ENCODE results near the gene SIK1. TPM values are rescaled to one million over a fixed set of nuclear protein-coding genes. Genes with fewer than 3 reads are reported as not detected.

Gene SIK1
- total RNA-seq, 1 donor from 2014 or later: 5.6 TPM

DNA sequence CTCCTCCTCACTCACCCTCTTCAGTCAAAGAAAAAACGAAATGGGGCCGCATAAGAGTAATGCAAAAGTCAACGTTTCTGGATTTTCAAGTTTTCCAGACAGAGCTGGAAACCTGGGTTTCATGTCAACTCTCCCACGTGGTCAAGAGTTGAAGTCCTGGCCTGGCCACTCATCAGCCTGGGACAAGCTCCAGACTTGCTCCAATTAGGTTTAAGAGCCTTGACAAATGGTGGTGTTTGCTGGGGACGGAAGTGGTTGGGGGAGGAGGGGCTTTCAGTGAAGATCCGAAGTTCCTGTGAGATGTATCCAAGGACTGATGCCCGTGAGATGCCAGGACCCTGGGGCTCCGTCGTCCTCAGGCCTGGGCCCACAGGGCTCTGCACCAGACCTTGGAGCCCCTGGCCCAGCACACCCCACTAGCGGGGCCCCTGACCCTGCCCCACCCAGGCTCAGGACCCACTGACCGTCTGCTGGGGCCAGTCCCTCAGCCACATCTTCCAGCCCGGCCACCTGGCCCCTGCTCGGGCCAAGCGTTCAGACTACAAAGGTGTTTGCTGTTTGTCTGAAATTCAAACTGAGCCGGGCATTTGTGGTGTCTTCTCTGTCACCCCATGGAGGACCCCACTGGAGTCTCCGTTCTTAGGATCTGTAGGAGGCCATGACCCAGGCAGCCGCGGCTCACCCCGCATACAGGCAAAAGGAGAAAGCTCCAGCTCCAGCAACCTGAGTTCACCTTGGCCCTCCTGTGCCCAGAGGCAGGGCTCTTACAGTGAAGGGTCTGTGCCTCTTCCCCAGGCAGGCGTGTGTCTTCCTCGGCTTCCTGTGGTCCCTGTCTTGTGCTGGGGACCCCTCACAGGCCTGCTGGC, 53.3 kb downstream of the SIK1 start:
- Mint-ChIP-seq H3K27me3 (ENCODE audit: low read depth) (no peaks in the 10 kb centered on the region), H3K4me3 (ENCODE audit: low read depth) (no peak overlapping the region), H3K4me1 (ENCODE audit: low read depth) (no peaks in the 10 kb centered on the region), H3K27ac (no peak overlapping the region), H3K9me3 (no peaks in the 10 kb centered on the region), H3K36me3 (ENCODE audit: low read depth) (no peaks in the 10 kb centered on the region)
- intact Hi-C loops (cut with micrococcal nuclease): no loop called here
- no peak for DNase-seq (ENCODE audit: low spot score)

DNA sequence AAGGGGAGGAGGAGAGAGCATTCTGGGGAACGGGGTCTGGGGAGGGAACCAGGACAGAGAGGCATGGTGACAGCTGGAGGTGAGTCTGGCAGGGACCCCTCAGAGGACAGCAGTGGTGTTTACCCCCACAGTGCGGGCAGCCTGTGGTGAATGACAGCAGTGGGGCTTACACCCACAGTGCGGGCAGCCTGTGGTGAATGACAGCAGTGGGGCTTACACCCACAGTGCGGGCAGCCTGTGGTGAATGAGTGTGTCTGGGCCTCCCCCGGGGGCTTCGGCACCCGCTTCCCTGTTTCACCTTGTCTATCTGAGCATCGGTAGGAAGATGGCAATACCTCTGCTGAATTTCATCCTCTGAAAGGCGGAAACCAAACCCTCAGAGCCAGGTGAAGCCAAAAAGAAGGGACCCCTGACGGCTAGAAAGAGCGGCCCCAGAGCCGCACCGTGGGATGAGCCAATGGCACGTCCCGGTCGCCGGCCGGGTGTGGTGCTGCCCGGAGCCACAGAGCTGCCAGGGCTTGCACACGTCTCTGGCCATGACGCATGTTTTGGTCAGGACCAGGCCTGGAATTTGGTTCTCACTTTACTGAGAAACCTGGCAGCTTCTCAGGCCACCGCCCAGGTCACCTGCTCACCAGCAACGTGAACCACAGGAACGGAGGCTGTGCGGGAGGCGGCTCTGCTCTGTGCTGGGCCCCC, 54.1 kb downstream of the SIK1 start:
- no peak for DNase-seq (ENCODE audit: low spot score)
- Mint-ChIP-seq H3K27me3 (ENCODE audit: low read depth) (no peaks in the 10 kb centered on the region), H3K9me3 (no peaks in the 10 kb centered on the region), H3K27ac (no peak overlapping the region), H3K4me1 (ENCODE audit: low read depth) (no peaks in the 10 kb centered on the region), H3K4me3 (ENCODE audit: low read depth) (no peak overlapping the region), H3K36me3 (ENCODE audit: low read depth) (no peaks in the 10 kb centered on the region)
- intact Hi-C loops (cut with micrococcal nuclease): no loop called here

GRCh38 chr21:43371786-43372185, 55.1 kb downstream of the SIK1 start:
- Mint-ChIP-seq H3K4me3 (ENCODE audit: low read depth) (no peak overlapping the region), H3K36me3 (ENCODE audit: low read depth) (no peaks in the 10 kb centered on the region), H3K4me1 (ENCODE audit: low read depth) (no peaks in the 10 kb centered on the region), H3K27me3 (ENCODE audit: low read depth) (no peaks in the 10 kb centered on the region), H3K27ac (no peak overlapping the region), H3K9me3 (no peaks in the 10 kb centered on the region)
- no peak for DNase-seq (ENCODE audit: low spot score)
- intact Hi-C loops (cut with micrococcal nuclease): no loop called here

DNA sequence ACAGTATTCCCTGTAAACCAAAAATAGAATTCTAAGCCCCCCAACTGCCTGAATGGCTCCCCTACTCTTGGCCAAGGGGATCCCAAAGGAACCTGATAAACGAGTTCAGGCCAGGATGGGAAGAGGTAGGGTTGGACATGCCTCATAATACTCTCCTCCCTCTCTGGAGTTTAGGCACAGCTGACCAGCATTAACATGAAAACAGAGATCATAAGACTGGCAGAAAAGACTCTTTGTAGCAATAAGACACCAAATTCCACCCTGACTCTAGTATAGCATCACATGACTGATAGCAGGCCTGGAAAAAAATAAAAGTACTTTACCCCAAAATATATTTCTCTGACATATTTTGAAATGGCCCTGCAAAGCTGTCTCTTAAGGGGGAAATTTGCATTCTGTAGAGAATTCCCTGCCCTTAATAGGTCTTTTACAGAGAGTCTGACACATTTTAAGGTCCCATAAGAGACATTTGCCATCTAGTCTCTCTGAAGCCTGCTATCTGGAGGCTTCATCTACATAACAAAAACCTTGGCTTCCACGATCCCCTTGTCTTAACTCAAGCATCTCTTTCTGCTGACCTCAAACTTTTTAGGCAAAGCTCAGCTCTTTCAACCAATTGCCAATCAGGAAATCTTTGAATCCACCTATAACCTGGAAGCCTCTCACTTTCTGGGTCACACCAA, 55.9 kb downstream of the SIK1 start:
- H3K27me3 Mint-ChIP-seq (ENCODE audit: low read depth): no peaks in the 10 kb centered on the region
- no peaks in the 10 kb centered on the region for H3K36me3 Mint-ChIP-seq (ENCODE audit: low read depth)
- no peaks in the 10 kb centered on the region for H3K4me1 Mint-ChIP-seq (ENCODE audit: low read depth)
- intact Hi-C loops (cut with micrococcal nuclease): no loop called here
- no peak for DNase-seq (ENCODE audit: low spot score)
- H3K27ac Mint-ChIP-seq: no peak overlapping the region
- no peaks in the 10 kb centered on the region for H3K9me3 Mint-ChIP-seq
- H3K4me3 Mint-ChIP-seq (ENCODE audit: low read depth): no peak overlapping the region

DNA sequence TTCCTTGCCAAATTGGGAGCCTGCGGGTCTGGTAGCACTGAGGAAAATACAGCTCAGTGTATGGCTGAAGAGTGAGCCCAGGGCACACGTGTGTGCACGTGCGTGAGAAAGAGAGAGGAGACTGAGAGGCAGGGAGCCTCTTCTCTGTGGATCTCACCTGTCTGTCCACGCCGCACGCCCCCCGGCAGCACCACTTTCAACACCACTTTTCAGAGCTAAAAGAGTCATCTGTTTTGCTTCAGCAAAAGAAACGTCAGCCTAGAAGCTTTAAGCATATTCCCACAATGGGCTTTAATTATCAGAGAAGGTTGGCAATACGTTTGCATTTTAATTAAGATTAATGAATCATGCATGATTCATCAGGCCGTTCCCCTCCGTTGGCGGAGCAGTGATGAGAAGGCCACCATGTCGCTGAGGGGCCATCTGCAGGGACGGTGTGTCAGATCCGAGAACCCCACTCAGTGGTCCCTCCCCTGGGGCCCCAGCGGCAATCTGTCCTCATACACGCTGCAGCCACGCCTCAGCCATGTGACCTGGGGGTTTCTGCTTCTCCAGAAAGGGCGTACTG, 56.8 kb downstream of the SIK1 start:
- intact Hi-C loops (cut with micrococcal nuclease): no loop called here
- DNase-seq (ENCODE audit: low spot score): no peak

GRCh38 chr21:43369596-43370090, 57.3 kb downstream of the SIK1 start:
- no peaks in the 10 kb centered on the region for H3K9me3 Mint-ChIP-seq
- H3K4me3 Mint-ChIP-seq (ENCODE audit: low read depth): no peak overlapping the region
- no peaks in the 10 kb centered on the region for H3K4me1 Mint-ChIP-seq (ENCODE audit: low read depth)
- H3K27ac Mint-ChIP-seq: no peak overlapping the region
- DNase-seq (ENCODE audit: low spot score): no peak
- no peaks in the 10 kb centered on the region for H3K27me3 Mint-ChIP-seq (ENCODE audit: low read depth)
- no peaks in the 10 kb centered on the region for H3K36me3 Mint-ChIP-seq (ENCODE audit: low read depth)
- intact Hi-C loops (cut with micrococcal nuclease): no loop called here

More for the DNA sequence above, 56.8 kb downstream of the SIK1 start:
- Mint-ChIP-seq H3K9me3 (no peaks in the 10 kb centered on the region), H3K36me3 (ENCODE audit: low read depth) (no peaks in the 10 kb centered on the region), H3K4me1 (ENCODE audit: low read depth) (no peaks in the 10 kb centered on the region), H3K27ac (no peak overlapping the region), H3K27me3 (ENCODE audit: low read depth) (no peaks in the 10 kb centered on the region), H3K4me3 (ENCODE audit: low read depth) (no peak overlapping the region)

GRCh38 chr21:43369124-43369523, 57.8 kb downstream of the SIK1 start:
- Mint-ChIP-seq H3K36me3 (ENCODE audit: low read depth) (no peaks in the 10 kb centered on the region), H3K27ac (no peak overlapping the region), H3K4me1 (ENCODE audit: low read depth) (no peaks in the 10 kb centered on the region), H3K9me3 (no peaks in the 10 kb centered on the region), H3K4me3 (ENCODE audit: low read depth) (no peak overlapping the region), H3K27me3 (ENCODE audit: low read depth) (no peaks in the 10 kb centered on the region)
- DNase-seq (ENCODE audit: low spot score): no peak
- intact Hi-C loops (cut with micrococcal nuclease): no loop called here

GRCh38 chr21:43368685-43369084, 58.2 kb downstream of the SIK1 start:
- no peaks in the 10 kb centered on the region for H3K27me3 Mint-ChIP-seq (ENCODE audit: low read depth)
- H3K36me3 Mint-ChIP-seq (ENCODE audit: low read depth): no peaks in the 10 kb centered on the region
- H3K4me1 Mint-ChIP-seq (ENCODE audit: low read depth): no peaks in the 10 kb centered on the region
- no peaks in the 10 kb centered on the region for H3K9me3 Mint-ChIP-seq
- intact Hi-C loops (cut with micrococcal nuclease): no loop called here
- DNase-seq (ENCODE audit: low spot score): no peak
- no peak overlapping the region for H3K27ac Mint-ChIP-seq
- H3K4me3 Mint-ChIP-seq (ENCODE audit: low read depth): no peak overlapping the region

- no peak overlapping the region for H3K27ac Mint-ChIP-seq
- no peaks in the 10 kb centered on the region for H3K9me3 Mint-ChIP-seq
- no peak overlapping the region for H3K4me3 Mint-ChIP-seq (ENCODE audit: low read depth)
- peaks cover 3% of the 10 kb centered on the region for H3K4me1 Mint-ChIP-seq (ENCODE audit: low read depth)
- intact Hi-C loops (cut with micrococcal nuclease): no loop called here
- H3K27me3 Mint-ChIP-seq (ENCODE audit: low read depth): no peaks in the 10 kb centered on the region
- DNase-seq (ENCODE audit: low spot score): no peak
- no peaks in the 10 kb centered on the region for H3K36me3 Mint-ChIP-seq (ENCODE audit: low read depth)
Observed at GRCh38 chr21:43367859-43368258, 59.1 kb downstream of the SIK1 start.

- Mint-ChIP-seq H3K4me1 (ENCODE audit: low read depth) (peaks cover 9% of the 10 kb centered on the region), H3K36me3 (ENCODE audit: low read depth) (no peaks in the 10 kb centered on the region), H3K4me3 (ENCODE audit: low read depth) (no peak overlapping the region), H3K9me3 (no peaks in the 10 kb centered on the region), H3K27me3 (ENCODE audit: low read depth) (no peaks in the 10 kb centered on the region), H3K27ac (no peak overlapping the region)
- intact Hi-C loops (cut with micrococcal nuclease): no loop called here
- no peak for DNase-seq (ENCODE audit: low spot score)
Observed at GRCh38 chr21:43367296-43367695, 59.6 kb downstream of the SIK1 start.

DNA sequence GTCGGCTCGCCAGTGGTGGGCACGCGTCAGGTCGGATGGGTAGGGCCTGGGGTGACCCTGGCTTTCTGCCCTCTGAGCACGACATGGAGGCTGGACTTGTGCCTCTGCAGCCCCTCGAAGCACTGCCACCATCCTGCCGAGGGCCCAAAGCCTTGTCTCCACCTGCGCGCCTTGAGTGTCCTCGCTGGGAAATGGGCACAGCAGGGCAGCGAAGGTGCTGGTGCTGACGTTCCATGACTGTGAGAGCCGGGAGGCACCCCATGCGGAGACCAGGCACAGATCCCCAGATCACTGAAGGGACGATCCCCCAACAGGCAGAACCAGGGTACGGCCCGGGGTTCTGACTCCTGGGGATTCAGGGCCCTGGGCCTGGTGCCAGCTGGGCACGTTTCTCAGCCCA, 60.3 kb downstream of the SIK1 start:
- Mint-ChIP-seq H3K27ac (no peak overlapping the region), H3K36me3 (ENCODE audit: low read depth) (no peaks in the 10 kb centered on the region)

DNA sequence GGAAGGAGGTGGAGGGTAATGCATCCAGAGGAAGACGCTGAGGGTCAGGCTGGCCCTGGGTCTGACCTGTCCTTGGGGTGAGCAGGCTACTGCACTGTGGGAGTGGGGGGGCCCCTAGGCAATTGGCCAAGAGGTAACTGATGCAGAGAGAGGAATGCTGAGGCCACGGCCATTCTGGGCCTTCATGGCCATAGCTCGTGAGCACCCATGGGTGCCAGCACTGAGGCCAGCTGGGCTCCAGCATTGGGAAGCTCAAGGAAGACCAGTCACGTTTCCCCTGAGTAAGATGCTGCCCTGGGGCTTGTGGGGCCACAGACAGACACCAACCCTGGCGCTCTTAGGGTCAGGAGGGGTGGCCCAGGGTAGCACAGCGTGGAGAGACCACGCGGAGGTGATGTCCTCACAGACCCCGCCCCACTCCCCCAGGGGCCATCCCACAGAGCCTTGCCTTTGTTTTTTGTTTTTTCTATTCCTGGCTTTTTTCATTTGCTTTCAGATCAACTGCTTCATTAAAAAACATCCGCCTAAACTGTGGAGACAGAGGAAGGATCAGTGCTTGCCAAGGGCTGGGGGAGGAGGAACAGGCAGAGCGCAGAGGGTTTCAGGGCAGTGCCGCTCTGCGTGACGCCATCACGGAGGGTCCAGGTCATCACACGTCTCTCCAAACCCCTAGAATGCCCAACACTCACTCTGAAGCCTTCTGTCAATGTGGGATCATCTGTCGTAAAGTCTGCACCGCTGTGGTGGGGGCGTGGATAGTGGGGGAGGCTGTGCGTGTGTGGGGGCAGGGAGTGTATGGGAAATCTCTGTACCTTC, 61.1 kb downstream of the SIK1 start:
- no peak for DNase-seq (ENCODE audit: low spot score)
- Mint-ChIP-seq H3K27me3 (ENCODE audit: low read depth) (peaks cover 4% of the 10 kb centered on the region), H3K4me3 (ENCODE audit: low read depth) (no peak overlapping the region), H3K9me3 (no peaks in the 10 kb centered on the region), H3K36me3 (ENCODE audit: low read depth) (no peaks in the 10 kb centered on the region), H3K4me1 (ENCODE audit: low read depth) (peaks cover 21% of the 10 kb centered on the region), H3K27ac (no peak overlapping the region)
- intact Hi-C loops (cut with micrococcal nuclease): no loop called here

More for the DNA sequence above, 60.3 kb downstream of the SIK1 start:
- peaks cover 15% of the 10 kb centered on the region for H3K4me1 Mint-ChIP-seq (ENCODE audit: low read depth)
- no peaks in the 10 kb centered on the region for H3K27me3 Mint-ChIP-seq (ENCODE audit: low read depth)
- DNase-seq (ENCODE audit: low spot score): no peak
- H3K4me3 Mint-ChIP-seq (ENCODE audit: low read depth): no peak overlapping the region
- intact Hi-C loops (cut with micrococcal nuclease): no loop called here
- H3K9me3 Mint-ChIP-seq: no peaks in the 10 kb centered on the region
